ENCODE measurements around the gene CEP44.

DNA sequence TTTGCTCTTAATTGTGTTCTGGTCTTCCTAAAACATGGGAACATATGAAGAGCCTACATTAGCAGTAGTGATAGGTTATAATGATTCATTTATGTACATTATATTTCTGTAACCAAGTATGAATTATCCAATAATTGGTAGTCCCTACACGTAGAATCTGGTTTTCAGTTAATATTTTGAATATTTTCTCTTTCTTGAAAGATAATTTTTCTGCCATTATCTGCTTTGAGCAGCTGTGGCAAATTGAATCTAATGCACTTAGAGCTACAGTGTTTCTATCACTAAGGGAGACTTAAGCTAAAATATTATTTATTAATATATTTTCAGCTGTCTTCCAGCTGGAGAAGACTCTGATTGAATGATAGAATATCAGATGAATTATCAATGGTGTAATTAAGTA is 21.0 kb downstream of the CEP44 start:
- TF ChIP-seq EZH2 (IDR thresholded peaks at IDR 0.05; ENCODE audit: low read length), result no peak
- TF ChIP-seq, protein P1, sequence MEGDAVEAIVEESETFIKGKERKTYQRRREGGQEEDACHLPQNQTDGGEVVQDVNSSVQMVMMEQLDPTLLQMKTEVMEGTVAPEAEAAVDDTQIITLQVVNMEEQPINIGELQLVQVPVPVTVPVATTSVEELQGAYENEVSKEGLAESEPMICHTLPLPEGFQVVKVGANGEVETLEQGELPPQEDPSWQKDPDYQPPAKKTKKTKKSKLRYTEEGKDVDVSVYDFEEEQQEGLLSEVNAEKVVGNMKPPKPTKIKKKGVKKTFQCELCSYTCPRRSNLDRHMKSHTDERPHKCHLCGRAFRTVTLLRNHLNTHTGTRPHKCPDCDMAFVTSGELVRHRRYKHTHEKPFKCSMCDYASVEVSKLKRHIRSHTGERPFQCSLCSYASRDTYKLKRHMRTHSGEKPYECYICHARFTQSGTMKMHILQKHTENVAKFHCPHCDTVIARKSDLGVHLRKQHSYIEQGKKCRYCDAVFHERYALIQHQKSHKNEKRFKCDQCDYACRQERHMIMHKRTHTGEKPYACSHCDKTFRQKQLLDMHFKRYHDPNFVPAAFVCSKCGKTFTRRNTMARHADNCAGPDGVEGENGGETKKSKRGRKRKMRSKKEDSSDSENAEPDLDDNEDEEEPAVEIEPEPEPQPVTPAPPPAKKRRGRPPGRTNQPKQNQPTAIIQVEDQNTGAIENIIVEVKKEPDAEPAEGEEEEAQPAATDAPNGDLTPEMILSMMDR (optimal IDR thresholded peaks at IDR 0.05 in 1 of 3, IDR thresholded peaks at IDR 0.05 in 1 of 3, conservative IDR thresholded peaks at IDR 0.05 in 1 of 3; ENCODE audit: extremely low read depth in 1 of 3, insufficient read depth in 2 of 3, low read length in 3 of 3), result no peak
